Measurements from ENCODE around the gene AHI1. TPM values are rescaled to one million over a fixed set of nuclear protein-coding genes. Genes with fewer than 3 reads are reported as not detected.

Gene AHI1
- total RNA-seq, 1 experiment from 2014 or later, result 6.4 TPM

DNA sequence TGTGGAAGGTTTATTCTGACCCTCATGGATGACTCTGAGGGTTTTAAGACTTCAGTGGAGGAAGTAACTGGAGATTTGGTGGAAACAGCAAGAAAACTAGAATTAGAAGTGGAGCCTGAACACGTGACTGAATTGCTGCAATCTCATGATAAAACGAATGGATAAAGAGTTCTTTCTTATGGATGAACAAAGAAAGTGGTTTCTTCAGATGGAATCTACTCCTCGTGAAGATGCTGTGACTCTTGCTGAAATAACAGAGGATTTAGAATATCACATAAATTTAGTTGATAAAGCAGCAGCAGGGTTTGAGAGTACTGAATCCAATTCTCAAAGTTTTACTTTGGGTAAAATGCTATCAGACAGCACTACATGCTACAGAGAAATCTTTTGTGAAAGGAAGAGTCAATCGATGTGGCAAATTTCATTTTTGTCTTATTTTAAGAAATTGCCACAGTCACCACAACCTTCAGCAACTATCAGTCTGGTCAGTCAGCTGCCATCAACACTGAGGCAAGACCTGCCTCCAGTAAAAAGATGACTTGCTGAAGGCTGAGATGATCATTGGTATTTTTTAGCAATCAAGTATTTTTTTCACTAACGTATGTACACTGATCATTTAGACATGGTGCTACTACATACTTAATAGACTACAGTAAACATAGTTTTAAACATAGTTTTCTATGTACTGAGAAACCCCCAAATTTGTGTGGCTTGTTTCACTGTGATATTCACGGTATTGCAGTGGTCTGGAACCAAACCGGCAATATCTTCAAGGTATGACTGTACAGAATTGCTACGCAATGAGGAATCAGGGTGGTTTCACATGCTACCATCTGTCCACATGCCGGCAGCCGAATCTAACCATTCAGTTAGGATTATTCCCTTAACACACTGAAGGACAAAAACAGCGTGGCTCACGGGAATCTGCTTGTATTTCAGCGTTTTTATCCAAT lies 167.4 kb downstream of the AHI1 start:
- DNase-seq (ENCODE audit: low spot score), result no peak

DNA sequence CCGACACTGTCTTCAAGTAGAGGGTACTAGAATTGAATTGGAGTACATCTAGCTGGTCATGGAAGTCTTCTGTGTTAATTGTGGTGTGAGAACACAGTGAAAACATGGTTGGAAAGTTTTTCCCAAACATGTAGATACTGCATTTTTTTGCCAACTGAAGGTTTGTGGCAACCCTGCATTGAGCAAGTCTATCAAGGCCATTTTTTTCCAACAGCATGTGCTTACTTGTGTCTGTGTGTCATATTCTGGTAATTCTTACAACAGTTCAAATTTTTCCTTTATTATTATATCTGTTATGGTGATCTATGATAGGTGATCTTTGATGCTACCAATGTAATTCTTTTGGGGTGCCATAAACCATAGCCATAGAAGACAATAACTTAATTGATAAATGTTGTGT lies 169.4 kb downstream of the AHI1 start:
- no peak for DNase-seq (ENCODE audit: low spot score)

DNA sequence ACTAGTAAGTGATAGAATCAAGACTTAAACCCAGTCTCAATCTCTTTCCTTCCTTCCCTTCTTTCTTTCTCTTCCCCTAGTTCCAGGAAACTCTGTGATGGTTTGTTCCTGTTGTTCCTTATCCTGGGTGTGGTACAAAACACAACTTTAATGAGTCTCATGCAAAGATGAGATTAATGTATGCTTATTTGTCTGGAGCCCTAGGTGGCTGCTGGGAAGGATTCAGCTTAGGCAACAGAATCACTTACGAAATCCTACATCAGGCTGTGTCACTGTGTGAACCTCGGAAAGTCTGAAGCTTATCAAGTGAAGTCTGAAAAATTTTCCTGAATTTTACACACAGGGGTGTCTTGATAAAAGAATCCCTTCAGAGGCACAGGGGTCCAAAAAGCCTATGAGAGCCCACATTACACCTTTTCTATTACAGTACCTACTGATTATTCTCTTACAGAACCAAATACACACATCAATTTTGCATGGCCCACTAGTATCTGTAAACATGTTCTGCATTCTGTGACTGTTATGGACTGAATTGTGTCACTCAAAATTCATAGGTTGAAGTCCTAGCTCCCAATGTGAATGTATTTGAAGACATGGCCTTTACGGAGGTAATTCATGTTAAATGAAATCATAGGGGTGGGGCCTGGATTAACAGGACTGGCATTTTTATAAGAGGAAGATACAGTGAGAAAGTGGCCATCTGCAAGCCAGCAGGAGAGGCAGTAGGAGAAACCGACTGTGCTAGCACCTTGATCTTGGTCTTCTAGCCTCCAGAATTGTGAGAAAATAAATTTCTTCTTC lies 171.7 kb downstream of the AHI1 start:
- no peak for DNase-seq (ENCODE audit: low spot score)

DNA sequence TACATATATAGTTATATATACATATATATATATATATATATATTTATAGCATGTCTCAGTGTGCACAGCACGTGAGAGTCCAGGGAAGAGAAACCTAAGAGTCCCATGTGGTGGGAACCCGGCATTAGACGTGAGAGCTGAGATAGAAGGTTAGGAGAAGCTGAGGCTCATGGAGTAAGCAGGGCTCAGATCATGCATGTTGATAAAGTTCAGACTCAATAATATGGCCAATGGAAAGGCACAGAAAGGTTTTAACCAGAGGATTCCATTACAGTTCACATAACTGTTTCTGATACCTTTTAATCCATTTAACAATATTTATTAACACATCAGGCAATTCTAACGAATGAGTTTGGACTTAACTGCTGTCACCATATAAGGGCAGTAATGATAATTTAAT lies 173.0 kb downstream of the AHI1 start:
- DNase-seq (ENCODE audit: low spot score), result no peak

DNA sequence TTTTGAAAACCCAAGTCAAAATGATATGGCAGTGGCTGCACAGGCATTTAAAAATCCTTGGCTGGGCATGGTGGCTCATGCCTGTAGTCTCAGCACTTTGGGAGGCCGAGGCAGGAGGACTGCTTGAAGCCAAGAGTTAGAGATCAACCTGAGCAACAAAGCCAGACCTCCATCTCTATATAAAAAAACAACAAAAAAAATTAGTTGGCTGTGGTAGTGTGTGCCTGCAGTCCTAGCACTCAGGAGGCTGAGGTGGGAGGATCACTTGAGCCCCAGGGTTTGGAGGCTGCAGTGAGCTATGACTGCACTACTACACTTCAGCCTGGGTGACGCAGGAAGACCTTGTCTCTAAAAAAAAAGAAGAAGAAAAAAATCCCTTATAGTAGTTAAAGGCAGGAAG lies 173.6 kb downstream of the AHI1 start:
- DNase-seq (ENCODE audit: low spot score), result no peak

DNA sequence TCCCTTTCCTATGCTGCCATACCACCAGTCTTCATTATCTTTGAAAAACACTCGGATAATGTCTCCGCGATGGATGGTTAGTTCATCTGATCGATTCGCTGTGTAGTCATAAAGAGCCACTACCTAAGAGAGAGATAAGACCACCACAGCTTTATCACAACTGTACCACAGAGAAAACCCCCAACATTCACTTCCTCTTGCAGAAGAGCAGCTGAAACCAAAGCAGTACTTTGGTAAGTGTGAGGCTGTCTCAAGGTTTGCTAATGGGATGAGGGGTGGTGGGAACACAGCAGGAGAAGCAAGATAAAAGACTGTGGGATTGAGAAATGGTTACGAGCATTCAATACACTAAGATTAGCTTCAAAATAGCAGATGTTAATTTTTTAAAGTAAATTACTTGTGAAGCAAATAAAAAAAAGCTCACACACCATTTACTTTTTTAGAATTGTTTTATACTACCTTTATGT lies 174.3 kb downstream of the AHI1 start:
- DNase-seq (ENCODE audit: low spot score), result no peak

DNA sequence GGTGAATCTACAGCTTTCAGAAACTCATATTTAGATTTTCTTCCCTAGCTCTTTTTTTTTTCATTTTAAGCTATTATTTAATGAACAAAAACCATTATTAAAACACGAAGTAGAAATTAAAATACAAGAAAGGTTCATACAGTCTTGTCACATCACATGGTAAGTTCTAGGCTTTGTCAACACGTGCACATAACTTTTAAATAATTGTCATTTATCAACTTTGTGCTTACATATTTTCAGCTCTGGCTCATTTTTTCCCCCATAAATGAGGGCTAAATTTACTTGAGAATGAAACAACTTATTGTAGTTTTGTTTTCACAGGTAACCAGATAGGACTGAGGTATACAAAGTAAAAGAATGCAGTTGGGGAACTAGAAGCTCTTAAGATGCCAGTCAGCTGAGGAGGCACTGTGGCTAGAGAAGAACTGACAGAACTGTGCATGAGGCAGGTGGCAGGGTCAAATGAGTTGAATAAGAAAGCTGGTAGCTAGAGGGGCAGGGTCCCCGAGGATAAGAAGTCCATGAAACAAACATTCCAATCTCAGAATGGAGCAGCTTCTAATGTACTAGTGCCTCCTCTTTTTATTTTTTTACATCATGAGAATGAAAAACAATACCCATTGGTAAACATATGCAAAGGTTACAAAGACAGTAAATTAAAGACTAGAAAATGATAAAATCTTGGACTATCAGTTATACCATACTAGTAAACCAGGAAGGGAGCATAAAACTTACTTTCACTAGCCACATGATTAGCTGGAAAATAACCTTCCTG lies 174.9 kb downstream of the AHI1 start:
- no peak for DNase-seq (ENCODE audit: low spot score)

DNA sequence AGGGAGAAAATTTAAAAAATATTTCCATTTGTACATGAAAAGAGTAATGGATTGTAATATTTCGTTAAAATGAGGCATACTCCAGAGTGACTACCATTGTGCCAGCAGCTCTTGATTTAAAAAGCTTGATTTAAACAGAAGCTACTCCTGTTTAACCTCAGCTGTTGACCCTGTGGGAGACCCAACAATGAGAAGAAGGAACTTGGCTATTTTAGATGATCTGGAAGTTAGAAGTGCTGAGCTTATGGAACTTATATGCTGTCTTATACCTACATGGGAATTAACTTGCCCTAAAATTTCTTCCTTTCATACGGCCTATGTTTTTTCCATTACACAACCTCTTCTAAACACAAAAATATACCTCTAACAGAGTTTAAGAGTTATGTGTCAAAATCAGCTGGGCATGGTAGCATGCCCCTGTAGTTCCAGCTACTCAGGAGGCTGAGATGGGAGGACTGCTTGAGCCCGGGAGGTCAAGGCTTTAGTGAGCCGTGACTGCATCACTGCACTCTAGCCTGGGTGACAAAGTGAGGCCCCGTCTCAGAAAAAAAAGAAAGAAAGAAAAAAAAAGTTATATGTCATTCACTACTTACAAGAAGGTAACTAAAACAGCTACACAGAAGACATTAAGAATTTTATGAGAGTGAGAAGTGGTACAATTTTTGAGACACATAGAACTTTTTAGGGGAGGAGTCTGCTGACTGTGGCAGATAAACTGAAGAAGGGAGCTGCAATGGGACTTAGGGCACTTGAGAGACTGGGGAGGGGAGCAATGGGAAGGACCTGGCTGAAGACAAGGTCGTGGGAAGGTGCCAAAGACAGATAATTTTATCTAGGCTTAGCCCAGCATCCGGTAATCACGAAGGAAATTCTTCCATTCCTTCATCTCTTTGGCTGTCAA lies 176.6 kb downstream of the AHI1 start:
- DNase-seq (ENCODE audit: low spot score), result no peak

DNA sequence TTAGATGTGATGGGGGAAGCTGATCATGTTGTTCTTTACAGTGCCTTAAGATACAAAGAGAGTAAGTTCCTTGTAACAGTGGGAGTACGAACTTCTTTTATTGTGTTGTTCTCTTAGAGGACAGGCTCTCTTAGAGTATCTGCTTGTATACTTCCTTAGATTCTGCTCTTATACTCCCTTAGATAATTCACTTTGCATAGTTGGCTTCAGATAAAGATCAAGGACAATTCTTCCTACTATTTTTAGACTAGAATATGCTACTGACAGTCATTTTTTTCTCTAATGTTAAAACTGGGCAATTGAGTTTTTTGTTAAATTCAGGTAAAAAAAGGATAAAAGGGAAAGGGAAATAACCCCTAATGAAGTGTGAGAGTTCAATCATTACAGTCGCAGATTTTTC lies 177.7 kb downstream of the AHI1 start:
- no peak for DNase-seq (ENCODE audit: low spot score)

DNA sequence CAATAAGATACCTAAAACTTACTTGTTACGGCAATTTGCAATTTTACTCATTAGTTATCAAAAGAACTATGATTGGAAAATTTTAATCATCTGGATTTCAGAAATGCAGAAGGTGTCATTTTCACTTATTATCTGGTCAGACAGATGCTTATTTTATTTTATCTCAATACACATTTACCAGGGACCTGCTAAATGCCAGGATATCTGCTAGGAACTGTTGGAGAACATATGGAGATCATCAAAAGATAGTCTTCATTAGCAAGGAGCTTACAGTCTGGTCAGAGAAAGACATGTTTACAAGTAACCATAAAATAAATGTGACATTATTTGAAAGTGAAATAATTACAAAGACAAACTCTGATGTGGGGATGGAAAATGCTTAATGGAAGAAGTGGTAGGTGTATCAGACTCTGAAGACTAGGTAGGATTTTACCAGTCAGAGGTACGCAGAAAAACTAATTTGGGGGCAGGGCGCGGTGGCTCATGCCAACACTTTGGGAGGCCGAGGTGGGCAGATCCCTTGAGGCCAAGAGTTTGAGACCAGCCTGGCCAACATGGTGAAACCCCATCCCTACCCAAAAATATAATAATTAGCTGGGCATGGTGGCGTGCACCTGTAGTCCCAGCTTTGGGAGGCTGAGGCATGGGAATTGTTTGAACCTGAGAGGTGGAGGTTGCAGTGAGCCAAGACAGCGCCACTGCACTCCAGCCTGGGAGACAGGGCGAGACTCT lies 178.6 kb downstream of the AHI1 start:
- no peak for DNase-seq (ENCODE audit: low spot score)

DNA sequence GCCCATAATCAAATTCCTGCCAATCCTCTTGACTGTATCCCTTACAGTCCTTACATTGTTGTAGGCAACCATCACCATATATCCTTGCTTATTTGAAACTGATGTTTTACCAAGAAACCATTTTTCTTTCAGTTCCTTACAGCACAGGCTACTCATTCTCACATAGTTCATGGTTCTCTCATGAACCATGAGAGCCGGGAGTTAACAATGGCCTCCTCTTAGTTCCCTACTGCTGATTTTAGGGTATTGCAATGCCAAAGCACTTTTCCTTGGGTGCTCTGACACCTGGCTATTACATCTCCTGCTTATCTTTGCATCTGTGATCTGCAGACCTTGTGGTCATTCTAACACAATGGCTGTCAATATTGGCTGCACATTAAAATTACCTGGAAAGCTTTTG lies 183.0 kb downstream of the AHI1 start:
- no peak for DNase-seq (ENCODE audit: low spot score)

DNA sequence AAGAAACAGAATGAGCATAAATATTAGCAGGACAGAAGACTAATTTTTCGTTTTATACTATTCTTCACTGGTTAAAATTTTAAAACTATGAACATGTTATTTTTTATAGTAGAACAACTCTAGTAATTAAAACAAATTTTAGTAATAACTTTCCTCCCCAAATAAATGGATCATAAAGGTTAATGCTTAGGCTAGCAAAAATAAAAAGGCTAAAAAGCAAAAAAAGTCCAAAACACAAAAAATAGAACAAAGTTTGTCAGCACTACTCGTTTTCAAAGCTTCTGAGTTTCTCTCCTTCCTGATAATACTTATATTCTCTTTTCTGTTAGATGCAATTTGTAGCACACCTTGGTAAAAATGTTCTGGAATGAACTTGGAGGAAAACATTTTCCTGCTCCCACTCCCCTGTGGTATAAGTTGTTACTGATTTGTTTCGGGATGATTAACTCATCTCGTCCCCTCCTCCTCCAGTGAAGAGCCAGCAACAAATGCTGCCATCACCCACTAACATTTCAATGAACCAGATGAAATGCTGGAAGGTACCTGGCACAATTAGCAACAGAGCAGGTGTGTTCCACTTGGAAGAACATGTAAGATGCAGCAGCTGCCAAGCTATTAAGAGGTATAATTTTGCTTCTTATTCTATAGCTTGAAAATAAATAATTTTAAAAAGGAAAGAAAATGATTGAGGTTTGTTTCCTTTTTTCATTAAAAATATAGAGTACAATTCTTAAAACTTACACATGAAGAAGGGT lies 185.9 kb downstream of the AHI1 start:
- no peak for DNase-seq (ENCODE audit: low spot score)

DNA sequence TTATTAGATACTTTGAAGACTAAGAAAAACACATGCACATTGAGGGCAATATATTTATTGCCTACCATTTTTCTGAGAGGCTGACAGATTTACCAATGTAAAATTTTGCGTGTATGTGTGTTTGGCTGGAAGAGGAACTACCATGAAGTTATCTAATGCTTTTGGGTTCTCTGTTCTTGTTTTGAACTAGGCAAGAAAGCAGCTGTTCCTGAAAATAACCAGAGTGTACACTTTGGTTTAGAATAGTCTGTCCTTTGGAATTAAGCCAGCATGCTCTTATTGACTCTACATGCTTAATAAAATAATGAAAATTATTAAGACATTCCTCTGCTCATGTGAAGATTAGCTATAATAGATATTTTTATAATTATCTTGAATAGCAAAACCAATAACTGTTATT lies 187.2 kb downstream of the AHI1 start:
- no peak for DNase-seq (ENCODE audit: low spot score)

DNA sequence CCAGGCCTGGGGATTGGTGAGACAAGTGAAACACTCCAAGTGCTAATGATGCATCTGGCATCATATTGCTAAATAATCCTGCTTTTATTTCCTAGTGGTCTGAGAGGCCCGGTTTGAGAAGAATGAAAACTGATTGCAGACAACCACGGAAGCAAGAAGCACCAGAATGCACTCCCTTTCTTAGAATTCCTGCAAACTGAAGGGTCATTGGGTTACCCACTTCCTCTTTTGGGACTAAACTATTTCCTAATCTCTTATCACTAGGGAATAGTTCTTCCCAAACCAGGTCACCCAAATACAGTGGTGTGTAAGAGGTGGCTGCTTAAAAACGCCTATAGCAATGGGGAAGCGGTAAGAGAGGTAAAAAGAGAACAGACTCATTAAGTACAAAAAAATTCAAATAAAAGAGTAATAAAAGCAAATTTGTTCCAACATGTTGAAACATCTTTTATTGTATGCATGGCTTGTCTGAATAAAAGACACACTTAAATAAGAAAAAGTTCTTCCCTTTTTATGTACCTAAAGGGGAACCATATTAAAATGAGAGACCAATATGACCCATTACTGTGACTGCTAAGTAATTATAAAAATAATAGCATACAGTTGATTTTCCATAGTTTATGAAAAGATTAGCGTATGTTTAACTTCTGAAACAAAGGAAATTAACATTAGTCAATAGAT lies 190.7 kb downstream of the AHI1 start:
- DNase-seq (ENCODE audit: low spot score), result no peak

DNA sequence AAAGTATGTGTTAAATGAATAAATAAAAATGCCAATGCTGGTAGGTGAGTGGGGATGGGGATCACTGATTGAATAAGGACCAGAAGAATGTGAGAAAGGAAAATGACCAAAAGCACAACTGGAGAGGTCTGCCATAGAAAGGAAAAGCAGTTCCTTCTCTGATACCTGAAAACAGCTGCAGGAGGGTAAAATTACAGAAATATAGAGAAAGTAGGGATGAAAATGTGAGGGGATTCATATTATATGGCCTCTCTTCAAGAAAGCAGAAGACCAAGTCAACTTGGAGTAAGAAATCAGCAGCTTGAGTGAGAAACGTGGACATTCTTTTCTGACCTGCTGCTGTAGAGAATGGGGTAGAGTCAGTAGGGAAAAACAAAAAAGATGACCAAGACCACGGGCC lies 191.4 kb downstream of the AHI1 start:
- DNase-seq (ENCODE audit: low spot score), result no peak

DNA sequence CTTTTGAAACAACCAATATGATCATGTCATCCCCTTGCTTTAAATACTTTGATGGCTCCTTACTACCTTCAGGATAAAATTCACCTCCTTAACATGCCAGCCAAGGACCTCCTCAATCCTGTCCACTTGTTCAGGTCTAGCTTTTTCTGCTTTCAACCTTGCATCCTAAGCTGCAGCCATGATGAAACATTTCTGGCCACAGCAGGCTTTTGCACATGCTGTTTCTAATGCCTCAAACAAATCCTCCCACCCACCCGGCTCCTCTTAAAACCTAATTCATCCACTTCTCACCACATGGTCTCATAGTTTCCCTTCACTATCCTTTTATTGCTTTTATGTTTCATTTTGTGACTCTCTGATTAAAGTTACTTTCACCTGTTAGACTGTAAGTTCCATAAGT lies 191.9 kb downstream of the AHI1 start:
- no peak for DNase-seq (ENCODE audit: low spot score)

DNA sequence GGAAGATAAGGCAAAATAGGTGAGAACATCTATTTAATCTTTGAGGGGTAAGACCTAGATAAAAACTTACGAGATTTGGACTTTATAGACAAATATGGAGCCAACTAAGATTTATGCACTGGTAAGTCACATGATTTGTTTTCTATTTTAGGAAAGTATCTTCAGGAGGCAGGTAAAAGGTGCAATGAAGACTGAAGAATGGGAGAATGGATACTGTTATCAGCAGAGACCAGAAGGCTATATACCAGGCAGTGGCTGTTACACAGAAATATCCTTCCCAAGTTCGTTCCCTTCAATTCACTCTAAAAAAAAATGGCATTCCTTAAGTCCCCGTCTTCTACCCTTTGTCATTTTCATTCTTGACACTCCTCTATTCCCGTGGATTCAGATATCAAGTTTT lies 192.7 kb downstream of the AHI1 start:
- DNase-seq (ENCODE audit: low spot score), result no peak

DNA sequence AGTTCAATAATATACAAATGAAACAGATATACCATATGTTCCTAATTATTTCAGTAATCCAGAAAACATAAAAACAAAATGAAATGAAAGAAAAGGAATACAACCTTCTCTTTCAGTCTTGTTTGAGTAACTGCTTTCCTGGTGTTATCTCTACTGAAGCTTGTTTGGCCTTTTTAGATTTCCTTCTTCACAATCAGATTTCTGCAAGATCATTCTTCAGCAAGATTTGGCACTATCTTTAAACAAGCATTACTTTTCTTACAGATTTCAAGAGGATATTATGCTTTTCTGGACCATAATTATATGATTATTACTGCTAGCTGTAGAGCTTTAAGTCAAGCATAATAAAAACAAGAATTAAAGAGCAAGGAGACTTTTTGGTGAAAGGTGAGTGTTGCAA lies 196.2 kb downstream of the AHI1 start:
- DNase-seq (ENCODE audit: low spot score), result no peak

DNA sequence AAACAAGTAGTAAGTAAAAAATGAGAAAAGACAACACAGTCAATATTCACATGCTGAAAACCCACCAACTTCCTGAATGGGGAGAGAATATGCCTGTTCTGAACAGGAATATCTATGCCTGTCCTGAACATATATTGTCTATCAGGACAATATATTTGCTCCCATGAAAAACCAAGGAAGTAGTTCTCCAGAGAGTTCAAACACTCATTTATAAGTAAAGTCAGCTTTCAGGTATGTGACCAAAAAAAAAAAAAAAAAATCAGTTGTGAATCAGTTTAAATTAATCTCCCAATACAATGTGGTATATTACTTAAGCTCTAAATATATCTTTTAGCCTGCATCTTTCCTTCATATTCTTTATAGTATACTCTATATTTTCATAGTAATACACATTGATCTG lies 197.0 kb downstream of the AHI1 start:
- DNase-seq (ENCODE audit: low spot score), result no peak
